Stimulated activated CD8-positive, alpha-beta memory T cell treated with anti-CD3 and anti-CD28 coated beads, Interleukin-4, amount 100 ng/mL, for 48 hours (primary cell): ENCODE results near the gene BMP7.

ENCODE experiments used
- DNase-seq: peaks from one replicate; pipeline ENCODE4 v3.0.0-alpha.2; 2020

BMP7 gene

DNA sequence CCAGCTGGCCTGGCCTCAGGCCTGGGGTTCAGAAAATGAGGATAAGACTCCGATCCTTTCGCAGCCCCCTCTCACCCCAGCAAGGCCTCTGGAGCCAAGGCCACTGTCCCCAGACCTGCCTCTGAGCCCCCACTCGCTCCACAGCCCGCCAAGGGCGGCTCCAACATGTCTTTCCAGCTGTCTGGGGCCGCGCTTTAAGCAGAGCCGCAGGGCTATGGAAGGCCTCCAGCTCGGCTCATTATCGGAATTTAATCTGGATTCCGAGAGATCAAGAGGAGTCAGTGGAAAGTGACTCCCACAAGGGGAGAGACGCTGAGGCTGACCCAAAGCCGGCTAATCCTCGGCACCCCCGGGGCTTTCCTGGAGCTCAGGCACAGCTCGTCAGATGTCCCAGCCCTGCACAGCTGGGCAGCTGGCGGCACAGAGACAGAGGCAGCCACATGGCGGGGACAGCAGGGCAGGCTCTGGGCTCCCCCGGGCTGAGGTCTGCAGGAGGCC is 41.8 kb downstream of the BMP7 start:
- DNase-seq, result no peak

DNA sequence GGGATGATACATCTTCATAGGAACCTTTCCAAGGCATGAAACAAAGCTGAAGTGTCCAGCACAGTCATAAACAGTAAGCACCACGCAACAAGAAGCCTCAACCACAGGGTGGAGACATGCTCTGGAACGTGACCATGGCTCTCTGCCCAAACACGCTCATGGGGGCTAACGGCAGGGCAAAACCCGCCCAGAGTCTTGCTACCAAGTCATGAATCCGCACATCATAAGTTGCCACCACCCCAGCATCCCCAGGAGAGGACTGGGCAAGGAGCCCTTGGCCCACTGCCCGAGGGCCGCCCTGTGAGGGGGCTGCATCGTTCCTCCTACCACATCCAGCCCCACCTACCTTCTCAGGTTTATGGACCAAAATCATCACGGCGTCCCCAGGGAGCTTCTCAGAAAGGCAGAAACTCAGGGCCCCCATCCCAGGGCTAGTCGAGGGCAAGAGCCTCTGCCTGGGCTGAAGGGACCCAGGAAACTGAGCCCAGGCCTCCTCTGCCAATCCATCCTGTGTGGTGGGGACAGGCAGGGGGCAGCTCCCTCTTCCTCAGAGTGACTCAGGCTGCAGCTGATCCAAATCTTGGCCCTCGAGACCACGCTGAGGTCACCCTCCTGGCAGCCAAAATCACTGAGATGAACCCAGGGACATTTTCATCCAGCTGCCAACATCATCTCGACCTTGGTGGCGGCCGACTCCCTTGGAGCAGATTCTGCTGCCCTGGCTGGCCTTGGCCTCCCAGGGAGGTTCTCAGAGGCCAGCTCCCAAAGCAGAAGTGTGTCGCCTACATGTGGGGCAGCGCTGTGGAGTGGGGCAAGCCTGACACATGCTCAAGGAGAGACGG is 42.6 kb downstream of the BMP7 start:
- DNase-seq, result no peak

DNA sequence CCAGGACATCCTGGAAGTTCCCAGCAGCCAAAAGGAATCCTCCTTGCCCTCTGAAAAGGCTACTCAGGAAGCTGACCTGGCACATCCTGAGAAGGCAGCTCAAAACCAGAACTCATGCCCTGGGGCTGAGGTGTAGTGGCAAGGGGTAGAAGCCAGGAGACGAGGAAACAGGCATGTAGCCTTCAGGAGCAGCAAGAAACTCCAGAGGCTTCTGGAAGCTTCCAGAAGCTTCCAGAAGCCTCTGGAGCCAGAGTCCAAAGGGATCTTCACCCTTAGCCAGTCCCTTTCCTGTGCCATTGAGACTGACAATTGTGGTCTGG is 43.9 kb downstream of the BMP7 start:
- DNase-seq, result no peak

DNA sequence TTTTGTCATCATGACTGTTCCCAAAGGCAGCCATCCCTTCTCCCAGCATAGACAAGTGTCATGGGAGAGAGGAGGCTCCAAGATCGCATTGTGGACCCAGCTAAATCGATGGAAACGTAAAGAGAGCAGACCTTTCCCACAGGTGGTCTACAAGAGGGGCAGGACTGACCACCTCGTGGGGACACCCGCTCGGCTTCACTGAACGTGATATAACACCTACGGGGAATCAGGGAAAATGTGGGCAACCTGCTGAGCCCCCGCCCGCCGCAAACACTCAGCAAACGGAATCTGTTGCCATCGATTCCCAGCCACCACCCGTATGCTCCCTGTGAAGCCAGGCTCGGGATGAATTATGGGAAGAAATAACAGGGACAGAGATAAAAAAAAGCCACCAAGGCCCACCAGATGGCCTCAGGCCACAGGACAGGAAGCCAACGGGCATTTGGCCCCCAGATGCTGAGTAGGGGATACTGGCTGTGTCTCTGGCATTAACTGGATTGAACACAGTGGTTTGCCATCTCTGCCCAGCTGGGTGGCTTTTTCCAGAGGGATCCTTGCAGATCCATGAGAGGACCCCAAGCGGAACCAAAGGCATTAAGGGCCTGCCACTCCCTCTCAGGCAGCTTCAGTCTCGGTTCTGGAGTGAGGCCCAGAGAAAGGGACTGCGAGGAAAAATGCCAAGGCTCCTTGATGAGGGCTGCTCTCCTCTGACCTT is 44.4 kb downstream of the BMP7 start:
- no peak for DNase-seq

DNA sequence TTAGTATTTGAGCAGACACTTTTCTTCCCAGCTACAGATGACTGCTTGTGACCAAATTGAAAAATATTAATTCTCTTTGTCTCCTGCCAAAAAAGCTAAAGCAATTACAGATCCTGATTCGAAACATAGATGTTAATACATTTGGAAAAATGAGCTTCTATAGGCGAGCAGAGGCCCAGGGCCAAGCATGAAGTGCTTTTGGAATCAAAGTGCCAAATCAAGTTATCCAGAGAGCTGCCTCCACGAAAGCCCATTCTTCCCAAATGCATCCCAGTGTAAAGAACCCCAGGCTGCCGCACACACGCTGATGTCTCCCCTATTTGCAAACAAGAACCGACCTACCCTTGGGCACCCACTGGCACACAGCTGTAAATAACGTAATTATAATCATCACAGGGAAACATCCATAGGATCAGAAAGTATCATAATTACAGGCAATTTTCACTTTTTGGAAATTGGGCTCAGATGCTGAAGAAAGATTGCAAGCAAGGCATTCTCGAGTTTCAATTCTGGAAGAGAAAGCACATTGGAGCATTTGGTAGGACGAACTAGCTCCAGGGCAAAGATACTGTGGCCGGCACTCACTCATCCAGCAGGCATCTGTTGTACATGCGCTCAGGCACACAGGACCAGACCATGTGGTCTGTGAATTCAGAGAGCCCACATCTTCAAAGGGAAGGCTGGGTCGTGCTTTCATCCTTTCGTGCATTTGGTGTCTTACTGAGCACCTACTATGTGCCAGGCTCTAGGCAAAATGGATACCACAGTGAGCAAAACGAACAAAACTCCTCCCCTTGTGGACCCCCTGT is 45.9 kb downstream of the BMP7 start:
- DNase-seq, result no peak

DNA sequence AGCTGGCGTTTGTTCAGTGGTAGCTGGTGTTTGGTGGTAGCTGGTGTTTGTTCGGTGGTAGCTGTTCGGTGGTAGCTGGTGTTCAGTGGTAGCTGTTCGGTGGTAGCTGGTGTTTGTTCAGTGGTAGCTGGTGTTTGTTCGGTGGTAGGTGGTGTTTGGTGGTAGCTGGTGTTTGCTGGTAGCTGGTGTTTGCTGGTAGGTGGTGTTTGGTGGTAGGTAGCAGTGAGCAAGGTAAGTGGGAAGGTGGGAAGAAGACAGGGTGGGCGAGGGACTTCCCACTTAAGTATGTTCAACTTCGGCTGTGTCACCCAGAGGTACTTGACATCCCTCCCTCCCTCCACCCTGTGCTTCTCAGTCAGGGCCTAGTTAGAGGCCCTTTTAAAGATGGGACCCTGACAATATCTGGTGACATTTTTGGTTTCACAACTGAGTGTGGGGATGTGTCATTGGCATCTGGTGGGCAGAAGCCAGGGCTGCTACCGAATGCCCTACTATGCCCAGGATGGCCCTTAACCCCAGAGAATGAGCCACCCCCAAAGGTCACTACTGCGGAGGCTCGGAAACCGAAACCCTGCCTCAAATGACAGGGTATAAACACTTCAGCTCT is 47.3 kb downstream of the BMP7 start:
- no peak for DNase-seq

DNA sequence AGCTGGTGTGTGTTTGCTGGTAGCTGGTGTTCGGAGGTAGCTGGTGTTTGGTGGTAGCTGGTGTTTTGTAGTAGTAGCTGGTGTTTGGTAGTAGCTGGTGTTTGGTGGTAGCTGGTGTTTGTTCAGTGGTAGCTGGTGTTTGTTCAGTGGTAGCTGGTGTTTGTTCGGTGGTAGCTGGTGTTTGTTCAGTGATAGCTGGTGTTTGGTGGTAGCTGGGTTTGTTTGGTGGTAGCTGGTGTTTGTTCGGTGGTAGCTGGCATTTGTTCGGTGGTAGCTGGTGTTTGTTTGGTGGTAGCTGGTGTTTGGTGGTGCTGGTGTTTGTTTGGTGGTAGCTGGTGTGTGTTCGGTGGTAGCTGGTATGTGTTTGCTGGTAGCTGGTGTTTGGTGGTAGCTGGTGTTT is 48.0 kb downstream of the BMP7 start:
- no peak for DNase-seq

DNA sequence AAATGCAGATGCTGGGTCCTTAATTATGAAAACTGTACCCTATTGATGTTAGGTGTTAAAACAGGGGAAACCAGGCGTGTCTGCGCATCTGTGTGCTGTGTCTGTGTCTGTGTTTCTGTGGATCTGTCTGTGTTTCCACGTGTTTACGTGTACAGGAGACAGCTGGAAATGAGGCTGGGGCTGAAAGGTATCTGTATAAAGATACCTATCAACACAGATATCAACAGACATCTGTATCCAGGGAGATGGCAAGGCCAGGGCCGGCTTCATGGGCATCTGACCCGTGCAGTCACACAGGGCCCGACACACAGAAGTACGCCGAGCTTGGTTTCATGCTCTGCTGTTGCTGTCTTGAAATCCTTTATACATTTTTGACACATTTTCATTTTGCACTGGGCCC is 48.6 kb downstream of the BMP7 start:
- no peak for DNase-seq

DNA sequence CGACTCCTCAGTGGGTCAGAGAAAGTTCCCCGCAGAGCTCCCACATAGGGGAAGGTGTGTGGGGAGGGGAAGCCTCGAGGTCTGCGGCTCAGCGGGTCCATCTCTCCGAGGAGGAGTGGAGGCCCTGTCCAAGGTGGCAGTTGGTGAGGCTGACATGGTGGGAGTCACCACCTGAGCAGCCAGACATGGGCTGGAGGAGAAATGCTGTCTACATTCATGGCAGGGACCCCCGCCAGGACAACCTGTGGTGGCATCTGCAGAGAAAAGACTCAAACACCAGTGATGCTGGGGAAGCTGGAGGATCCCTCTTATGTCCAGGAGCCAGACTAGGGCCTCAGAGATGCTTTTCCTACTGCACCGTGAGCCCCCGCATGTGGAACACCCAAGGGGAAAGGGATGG is 49.8 kb downstream of the BMP7 start:
- no peak for DNase-seq

DNA sequence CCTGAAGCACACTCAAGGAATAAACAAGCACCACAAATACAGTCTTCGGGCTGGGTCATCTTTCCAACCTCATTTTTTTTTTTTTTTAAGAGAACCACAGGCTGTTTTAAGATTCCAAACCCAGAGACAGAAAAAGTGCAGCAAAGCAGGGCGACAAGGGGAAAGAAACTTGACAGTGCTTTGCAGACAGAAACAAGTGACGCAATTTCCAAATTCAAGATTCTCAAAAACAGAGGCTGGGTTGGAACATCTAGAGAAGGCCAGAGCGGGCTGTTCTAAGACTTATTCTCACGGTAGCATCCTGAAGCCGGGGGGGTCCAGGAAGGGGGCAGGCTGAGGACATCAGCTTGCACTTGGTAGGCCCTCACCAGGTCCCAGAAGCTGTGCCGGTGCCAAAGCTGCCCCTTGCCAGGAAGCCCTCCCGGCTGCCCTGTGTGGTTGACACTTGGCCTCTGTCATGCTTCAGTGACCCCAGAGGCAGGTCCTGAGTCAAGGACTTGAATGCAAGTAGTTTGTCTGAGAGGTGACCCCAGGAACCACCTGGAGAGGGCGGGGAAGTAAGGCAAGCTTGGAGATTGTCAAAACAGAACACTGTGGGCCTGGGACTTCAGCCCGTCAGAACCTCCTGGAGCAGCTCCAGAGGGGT is 50.5 kb downstream of the BMP7 start:
- DNase-seq, result no peak

DNA sequence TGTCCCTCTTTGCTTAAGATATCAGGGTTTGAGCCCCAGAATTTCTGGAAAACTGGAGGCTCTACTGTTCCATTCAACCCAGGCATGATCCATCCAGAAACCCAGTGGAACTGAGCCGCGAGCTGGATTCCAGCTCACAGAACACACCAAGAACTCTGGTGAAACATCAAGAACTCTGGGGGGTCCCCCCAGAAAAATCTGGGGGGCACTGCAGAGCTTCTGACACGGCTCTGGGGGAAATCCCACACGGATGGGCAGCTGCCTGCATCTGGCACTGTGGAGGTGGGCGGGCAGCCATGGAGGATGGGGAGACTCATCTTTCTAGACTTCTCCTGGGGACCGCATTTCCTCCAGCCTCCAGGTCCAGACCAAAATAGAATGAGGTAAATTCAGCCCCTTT is 51.0 kb downstream of the BMP7 start:
- DNase-seq, result no peak

DNA sequence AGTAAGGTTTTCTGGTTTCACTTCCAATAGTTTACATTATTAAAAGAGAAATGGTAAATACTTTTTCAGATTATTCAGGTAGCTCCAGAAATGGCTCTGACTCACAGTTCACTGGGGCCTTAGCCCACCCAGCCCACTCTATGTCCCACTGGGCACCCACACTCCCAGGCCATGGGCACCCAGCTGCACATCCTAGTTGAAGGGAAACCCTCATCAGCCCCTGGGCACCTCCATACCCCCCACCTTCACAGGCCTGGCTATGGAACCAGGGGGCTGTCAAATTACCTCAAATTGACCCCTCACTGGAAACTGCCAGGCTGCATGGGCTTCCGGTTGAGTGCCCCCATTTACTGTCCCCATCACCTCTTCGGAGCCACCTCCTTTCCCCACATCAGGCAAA is 51.5 kb downstream of the BMP7 start:
- no peak for DNase-seq

DNA sequence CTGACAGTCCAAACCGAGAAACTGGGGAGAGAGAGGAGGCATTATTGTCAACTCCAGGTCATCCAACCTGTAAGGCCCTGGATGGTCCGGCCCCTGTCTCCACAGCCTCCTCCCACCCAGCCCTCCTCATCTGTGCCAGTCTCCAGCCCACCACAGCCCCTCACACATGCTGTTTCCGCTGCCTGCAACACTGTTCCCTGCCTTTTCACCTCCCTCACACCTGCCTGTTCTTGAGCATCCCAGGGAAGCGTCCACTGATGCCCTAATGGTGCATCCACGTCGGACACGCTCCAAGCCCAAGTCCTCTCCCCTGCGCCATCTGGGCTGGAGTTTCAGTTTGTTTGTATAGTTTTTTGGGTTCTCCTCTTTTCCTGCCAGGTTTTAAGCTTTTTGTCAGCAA is 52.0 kb downstream of the BMP7 start:
- DNase-seq, result no peak

DNA sequence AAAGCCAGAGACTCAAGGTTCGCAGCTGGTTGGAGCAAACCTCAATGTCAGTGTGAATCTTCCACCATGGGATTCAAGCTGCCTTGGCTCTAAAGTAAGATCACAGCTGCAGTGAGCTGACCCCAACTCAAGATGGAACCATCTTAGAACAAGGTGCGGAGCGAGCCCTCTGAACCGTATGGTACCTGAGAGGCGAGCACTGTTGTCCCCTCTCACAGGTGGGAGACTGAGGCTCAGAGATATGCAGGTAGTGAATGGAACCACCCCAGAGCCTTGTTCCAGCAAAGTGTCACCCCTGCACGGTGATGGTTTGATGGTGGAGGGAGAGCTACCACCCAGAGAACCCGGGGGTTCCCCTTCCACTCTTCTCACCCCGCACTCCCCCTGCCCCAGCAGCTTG is 52.5 kb downstream of the BMP7 start:
- no peak for DNase-seq

DNA sequence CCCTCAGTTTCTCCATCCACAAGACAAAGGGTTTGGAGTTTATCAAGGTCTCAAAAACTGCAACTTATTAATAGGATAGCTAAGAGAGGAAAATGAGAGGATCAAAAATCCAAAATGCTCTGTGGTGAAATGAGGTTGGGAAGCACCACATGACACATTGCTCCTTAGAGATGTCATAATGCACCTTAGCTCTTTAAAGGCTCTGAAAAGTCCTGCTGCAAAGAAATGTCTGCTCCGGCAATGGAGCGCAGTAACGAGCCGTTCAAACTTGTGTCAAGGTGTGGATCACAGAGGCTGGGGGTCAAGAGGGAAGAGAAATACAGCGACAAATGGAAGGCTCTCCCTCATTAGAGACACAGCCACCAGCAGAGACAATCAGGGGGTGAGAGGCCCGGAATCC is 53.1 kb downstream of the BMP7 start:
- DNase-seq, result no peak

DNA sequence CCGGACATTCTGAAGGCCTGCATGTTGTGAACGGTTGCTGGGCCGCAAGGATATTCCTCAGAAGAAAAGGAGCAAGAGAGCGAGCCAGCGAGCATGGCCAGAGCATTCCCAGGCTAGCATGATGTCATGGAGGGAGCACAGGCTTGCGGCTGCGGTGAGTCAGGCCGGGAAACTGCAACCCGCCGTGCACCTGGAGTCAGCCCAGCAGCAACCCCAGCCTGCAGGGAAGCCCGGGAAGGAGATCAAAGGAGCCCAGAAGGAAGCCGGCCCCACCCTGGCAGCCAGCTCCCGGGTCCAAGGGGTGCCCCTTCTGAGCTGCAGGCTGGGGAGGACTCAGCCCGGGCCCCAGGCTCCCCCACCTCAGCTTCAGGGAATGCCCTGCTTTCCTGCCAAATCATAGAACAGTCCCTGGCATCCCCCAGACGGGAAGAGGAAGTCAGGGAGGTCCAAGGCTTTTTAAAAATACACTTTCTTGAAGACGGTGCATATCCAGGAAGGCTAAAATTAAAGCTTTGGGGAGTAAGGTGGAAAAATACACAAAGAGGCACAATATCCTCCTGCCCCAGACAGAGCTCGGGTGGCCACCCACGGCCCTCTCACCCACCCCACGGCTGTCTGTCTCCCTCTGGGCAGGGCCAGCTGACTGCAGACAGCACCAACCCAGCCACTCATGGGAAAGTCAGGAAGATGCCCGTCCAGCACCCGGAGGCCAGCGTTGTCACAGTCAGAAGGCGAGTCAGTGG is 53.7 kb downstream of the BMP7 start:
- no peak for DNase-seq

DNA sequence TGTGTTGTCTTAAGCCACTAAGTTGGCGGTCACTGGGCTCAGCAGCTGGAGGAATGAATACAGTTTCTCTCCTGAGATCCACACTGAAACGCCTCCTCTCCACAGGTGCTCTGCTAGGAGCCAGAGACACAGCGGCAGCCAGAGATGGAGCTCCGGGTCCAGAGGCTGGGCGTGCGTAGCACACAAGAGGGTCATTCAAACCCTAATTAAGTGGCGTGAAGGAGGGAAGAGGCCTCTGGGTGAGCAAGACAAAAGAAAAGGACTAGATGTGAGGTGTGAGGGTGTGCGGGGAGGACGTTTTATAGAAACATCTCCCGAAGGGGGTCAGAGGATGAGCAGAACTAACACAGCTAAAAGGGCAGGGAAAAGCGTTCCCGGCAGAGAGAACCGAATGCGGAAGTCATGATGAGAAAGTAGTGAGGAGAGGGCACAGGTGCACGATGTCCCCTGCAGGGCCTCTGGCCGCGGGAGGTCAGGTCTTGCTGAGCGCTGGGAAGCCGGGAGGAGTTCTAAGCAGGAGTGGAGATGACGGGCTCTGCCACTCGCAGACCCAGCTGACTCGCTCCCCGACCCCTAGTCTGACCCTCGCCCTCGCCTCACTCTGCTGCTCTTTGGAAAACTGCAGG is 54.4 kb downstream of the BMP7 start:
- no peak for DNase-seq

DNA sequence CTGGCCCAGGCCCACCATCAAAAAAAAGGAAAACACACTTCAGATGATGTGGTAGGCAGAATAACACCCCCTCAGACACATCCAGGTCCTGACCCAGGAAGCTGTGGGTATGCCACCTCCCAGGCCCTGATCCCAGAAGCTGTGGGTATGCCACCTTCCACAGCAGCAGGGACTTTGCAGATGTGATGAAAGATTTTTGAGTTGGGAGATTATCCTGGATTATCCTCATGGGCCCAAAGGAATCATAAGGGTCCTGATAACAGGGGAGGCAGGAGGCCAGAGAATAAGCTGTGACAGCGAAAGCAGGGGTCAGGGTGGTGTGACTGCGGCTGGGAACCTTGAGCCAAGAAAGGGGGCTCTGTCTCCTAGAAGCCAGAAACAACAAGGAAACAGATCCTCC is 55.0 kb downstream of the BMP7 start:
- DNase-seq, result no peak

DNA sequence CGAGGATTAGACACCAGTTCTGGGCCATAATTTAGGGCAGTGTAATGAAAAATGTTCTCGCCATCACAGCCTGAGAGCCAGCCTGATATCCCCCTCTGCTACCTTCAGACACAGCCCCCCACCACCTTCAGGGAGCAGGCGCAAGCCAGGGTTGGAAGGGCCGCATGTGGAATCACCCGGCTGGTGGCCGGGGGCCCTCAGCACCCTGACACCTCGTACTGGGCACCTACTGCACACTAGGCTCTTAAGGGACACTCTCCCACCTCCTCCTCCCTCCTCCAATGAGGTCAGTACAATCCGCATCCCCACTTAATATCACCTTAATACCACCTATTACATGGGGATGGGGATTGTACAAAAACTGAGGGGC is 55.5 kb downstream of the BMP7 start:
- DNase-seq, result no peak

DNA sequence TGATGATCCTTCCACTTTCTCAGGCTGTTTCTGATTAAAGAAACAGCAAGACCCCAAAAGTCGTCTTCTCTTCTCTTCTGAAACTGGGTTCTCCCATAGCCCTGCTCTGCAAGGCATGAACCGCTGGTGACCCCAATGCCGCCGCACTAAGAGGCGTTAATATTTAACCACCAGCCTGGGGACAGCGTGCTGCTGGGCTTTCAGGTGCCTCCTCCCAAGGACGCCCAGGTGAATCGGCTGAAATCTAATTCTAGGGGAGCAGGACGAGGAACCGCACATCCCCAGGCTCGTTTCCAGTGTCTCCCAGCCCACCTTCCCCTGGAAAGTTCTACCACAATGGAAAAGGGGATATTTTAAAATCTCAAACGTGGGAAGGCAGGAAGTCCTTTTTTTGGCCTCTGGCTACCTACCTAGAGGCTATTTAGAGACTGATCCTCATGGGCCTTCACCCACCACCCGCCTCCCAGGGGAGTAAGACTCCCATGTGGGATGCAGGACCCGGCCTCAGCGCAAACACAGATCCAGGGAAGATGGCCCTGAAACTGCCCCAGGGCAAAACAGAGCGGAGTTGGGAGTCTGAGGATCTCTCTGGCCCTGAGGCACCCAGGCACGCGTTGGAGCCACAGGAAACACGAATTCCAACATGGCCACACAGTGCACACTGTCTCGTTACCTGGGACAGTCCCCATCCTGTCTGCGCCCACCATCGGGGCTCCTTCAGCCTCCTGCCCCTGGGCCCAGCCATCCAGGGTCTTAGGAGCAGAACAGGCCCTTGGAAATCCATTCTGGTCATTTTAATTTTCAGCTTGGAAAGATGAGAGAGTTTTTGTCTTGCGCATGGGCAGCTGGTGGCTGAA is 56.2 kb downstream of the BMP7 start:
- no peak for DNase-seq

DNA sequence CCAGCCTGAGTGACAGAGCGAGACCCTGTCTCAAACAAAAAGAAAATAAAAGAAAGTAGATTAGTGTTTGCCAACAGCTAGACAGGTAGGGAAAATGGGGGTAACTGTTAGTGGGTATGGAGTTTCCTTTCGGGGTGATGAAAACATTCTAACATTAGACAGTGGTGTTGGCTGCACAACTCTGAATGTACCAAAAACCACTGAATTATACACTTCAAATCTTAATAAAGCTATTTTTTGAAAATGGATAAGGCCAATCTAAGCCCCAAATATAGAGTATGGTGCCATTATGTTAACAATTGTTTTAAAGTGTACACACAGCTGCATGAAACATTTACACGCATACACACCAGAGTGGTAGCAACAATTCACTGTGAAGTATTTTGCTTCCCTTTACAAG is 57.0 kb downstream of the BMP7 start:
- no peak for DNase-seq
